Raji (cell line): ENCODE measurements around the gene ATRNL1.

Source experiments
- POLR2A ChIP-seq: IDR thresholded peaks from 2 replicates; pipeline ENCODE4 v1.6.1; 2011; ENCODE audit warnings: low read depth, low read length, control low read depth; ENCODE audit not compliant: insufficient read depth

Gene ATRNL1

GRCh38 chr10:115974351-115974750, 881.2 kb downstream of the ATRNL1 start:
- no peak for TF ChIP-seq POLR2A

GRCh38 chr10:115974816-115975430, 881.8 kb downstream of the ATRNL1 start:
- TF ChIP-seq POLR2A: no peak

GRCh38 chr10:115975506-115975905, 882.3 kb downstream of the ATRNL1 start:
- TF ChIP-seq POLR2A: no peak

GRCh38 chr10:115976342-115976741, 883.2 kb downstream of the ATRNL1 start:
- no peak for TF ChIP-seq POLR2A

- no peak for TF ChIP-seq POLR2A
These were observed 884.7 kb downstream of the ATRNL1 start for GRCh38 chr10:115977855-115978254.

- TF ChIP-seq POLR2A: no peak
These were observed 886.4 kb downstream of the ATRNL1 start for GRCh38 chr10:115979576-115979975.

- TF ChIP-seq POLR2A: no peak
These were observed 887.3 kb downstream of the ATRNL1 start for GRCh38 chr10:115980470-115980869.

GRCh38 chr10:115981081-115981480, 887.9 kb downstream of the ATRNL1 start:
- TF ChIP-seq POLR2A: no peak

- TF ChIP-seq POLR2A: no peak
These were observed 888.9 kb downstream of the ATRNL1 start for GRCh38 chr10:115982076-115982475.

GRCh38 chr10:115982526-115982925, 889.4 kb downstream of the ATRNL1 start:
- no peak for TF ChIP-seq POLR2A

- TF ChIP-seq POLR2A: no peak
These were observed 892.6 kb downstream of the ATRNL1 start for GRCh38 chr10:115985786-115986185.

GRCh38 chr10:115988380-115988779, 895.2 kb downstream of the ATRNL1 start:
- TF ChIP-seq POLR2A: no peak

GRCh38 chr10:115989621-115990020, 896.5 kb downstream of the ATRNL1 start:
- TF ChIP-seq POLR2A: no peak

GRCh38 chr10:115992236-115992986, 899.2 kb downstream of the ATRNL1 start:
- TF ChIP-seq POLR2A: no peak

GRCh38 chr10:115996031-115996430, 902.9 kb downstream of the ATRNL1 start:
- no peak for TF ChIP-seq POLR2A

GRCh38 chr10:115998301-115998700, 905.1 kb downstream of the ATRNL1 start:
- no peak for TF ChIP-seq POLR2A
